ENCODE measurements around the gene UMAD1. TPM values are rescaled to one million over a fixed set of nuclear protein-coding genes. Genes with fewer than 3 reads are reported as not detected.

The UMAD1 gene
- total and polyA plus RNA-seq, 4 donors, result 7.7 to 19.2 (median 12.2) TPM

- H3K4me1 ChIP-seq (ENCODE audit: control insufficient read depth in 5 of 5, insufficient read depth in 5 of 5, low read length in 5 of 5), result peaks cover 0 to 9% (median 0%) of the 10 kb centered on the region in 5 donors
- no peak overlapping the region for H3K4me3 ChIP-seq
- no peak overlapping the region for H3K27ac ChIP-seq (ENCODE audit: low read depth in 1 of 2, low read length in 1 of 2)
- TF ChIP-seq, protein P1, sequence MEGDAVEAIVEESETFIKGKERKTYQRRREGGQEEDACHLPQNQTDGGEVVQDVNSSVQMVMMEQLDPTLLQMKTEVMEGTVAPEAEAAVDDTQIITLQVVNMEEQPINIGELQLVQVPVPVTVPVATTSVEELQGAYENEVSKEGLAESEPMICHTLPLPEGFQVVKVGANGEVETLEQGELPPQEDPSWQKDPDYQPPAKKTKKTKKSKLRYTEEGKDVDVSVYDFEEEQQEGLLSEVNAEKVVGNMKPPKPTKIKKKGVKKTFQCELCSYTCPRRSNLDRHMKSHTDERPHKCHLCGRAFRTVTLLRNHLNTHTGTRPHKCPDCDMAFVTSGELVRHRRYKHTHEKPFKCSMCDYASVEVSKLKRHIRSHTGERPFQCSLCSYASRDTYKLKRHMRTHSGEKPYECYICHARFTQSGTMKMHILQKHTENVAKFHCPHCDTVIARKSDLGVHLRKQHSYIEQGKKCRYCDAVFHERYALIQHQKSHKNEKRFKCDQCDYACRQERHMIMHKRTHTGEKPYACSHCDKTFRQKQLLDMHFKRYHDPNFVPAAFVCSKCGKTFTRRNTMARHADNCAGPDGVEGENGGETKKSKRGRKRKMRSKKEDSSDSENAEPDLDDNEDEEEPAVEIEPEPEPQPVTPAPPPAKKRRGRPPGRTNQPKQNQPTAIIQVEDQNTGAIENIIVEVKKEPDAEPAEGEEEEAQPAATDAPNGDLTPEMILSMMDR (IDR thresholded peaks at IDR 0.05; ENCODE audit: control extremely low read depth, extremely low read depth), result no peak
- H3K27me3 ChIP-seq (ENCODE audit: control insufficient read depth in 3 of 3, insufficient read depth in 3 of 3, low read length in 2 of 3), result no peaks in the 10 kb centered on the region
- 90 to 95% methylated on average over 1 of the region's 1 CpG for WGBS, 2 donors
- H3K36me3 ChIP-seq (ENCODE audit: control insufficient read depth in 4 of 4, insufficient read depth in 4 of 4, low read length in 4 of 4), result no peaks in the 10 kb centered on the region
- H3K9me3 ChIP-seq (ENCODE audit: control insufficient read depth in 4 of 4, insufficient read depth in 3 of 4, low read length in 3 of 4), result no peaks in the 10 kb centered on the region
- ATAC-seq (ENCODE audit: insufficient read depth, low FRiP score) (no peak), DNase-seq (no peak)
- H3K9ac ChIP-seq (ENCODE audit: insufficient read depth in 1 of 2, low read length in 2 of 2), result no peak overlapping the region
Observed at GRCh38 chr7:7665031-7665430, 24.5 kb downstream of the UMAD1 start.

- H3K36me3 ChIP-seq (ENCODE audit: control insufficient read depth in 4 of 4, insufficient read depth in 4 of 4, low read length in 4 of 4), result no peaks in the 10 kb centered on the region
- H3K9ac ChIP-seq (ENCODE audit: insufficient read depth in 1 of 2, low read length in 2 of 2), result no peak overlapping the region
- TF ChIP-seq, protein P1 (IDR thresholded peaks at IDR 0.05; ENCODE audit: control extremely low read depth, extremely low read depth), result no peak
- no peaks in the 10 kb centered on the region for H3K27me3 ChIP-seq (ENCODE audit: control insufficient read depth in 3 of 3, insufficient read depth in 3 of 3, low read length in 2 of 3)
- H3K9me3 ChIP-seq (ENCODE audit: control insufficient read depth in 4 of 4, insufficient read depth in 3 of 4, low read length in 3 of 4), result no peaks in the 10 kb centered on the region
- 93 to 94% methylated on average over 2 of the region's 2 CpGs for WGBS, 2 donors
- ATAC-seq (ENCODE audit: insufficient read depth, low FRiP score) (no peak), DNase-seq (no peak)
- H3K4me3 ChIP-seq, result no peak overlapping the region
- H3K27ac ChIP-seq (ENCODE audit: low read depth in 1 of 2, low read length in 1 of 2), result no peak overlapping the region
- H3K4me1 ChIP-seq (ENCODE audit: control insufficient read depth in 5 of 5, insufficient read depth in 5 of 5, low read length in 5 of 5), result peaks cover 0 to 5% (median 0%) of the 10 kb centered on the region in 5 donors
Observed at GRCh38 chr7:7667187-7667586, 26.6 kb downstream of the UMAD1 start.

DNA sequence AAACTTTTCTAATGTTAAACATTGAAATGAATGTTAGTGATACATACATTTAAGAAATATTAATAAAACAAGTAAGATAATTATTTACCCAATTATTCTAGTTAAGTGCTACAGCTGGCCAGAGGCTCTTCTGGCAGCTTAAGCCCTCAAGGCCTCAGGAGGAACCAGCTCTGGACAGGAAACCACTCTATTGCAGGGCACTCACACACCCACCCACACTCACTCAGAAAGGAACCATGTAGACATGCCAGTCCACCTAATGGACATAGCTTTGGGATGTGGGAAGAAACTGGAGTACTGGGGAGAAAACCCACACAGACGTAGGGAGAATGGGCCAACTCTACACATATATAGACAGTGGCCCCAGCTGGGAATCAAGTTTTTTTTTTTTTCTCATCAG is 28.2 kb downstream of the UMAD1 start:
- no peaks in the 10 kb centered on the region for H3K36me3 ChIP-seq (ENCODE audit: control insufficient read depth in 4 of 4, insufficient read depth in 4 of 4, low read length in 4 of 4)
- DNase-seq (no peak), ATAC-seq (ENCODE audit: insufficient read depth, low FRiP score) (no peak)
- H3K27ac ChIP-seq (ENCODE audit: low read depth in 1 of 2, low read length in 1 of 2), result no peak overlapping the region
- 44 to 86% methylated on average over 1 of the region's 1 CpG for WGBS, 2 donors
- H3K4me3 ChIP-seq, result no peak overlapping the region
- H3K9ac ChIP-seq (ENCODE audit: insufficient read depth in 1 of 2, low read length in 2 of 2), result no peak overlapping the region
- H3K27me3 ChIP-seq (ENCODE audit: control insufficient read depth in 3 of 3, insufficient read depth in 3 of 3, low read length in 2 of 3), result no peaks in the 10 kb centered on the region
- TF ChIP-seq, protein P1 (IDR thresholded peaks at IDR 0.05; ENCODE audit: control extremely low read depth, extremely low read depth), result no peak
- H3K4me1 ChIP-seq (ENCODE audit: control insufficient read depth in 5 of 5, insufficient read depth in 5 of 5, low read length in 5 of 5), result peaks cover 0 to 3% (median 0%) of the 10 kb centered on the region in 5 donors
- no peaks in the 10 kb centered on the region for H3K9me3 ChIP-seq (ENCODE audit: control insufficient read depth in 4 of 4, insufficient read depth in 3 of 4, low read length in 3 of 4)

DNA sequence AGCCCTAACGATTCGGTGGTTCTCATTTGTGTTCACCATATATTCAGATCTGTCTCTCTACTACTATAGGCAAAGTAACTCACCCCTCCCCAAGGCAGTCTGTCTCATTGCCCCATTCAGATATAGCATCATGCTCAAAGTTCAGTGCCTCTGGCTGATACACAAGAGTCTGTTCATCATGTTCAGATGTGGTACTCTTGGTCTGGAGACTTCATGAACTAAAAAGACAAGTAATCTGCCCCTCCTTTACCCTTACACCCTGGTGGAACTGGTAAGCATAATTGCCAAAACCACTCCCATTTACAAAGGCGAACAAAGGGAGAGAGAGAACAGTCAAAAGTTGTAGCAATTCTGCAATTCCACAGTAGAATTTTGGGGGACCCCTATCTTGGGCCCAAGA is 29.9 kb downstream of the UMAD1 start:
- Histone ChIP-seq H3K27me3 (ENCODE audit: control insufficient read depth in 3 of 3, insufficient read depth in 3 of 3, low read length in 2 of 3) (no peaks in the 10 kb centered on the region), H3K27ac (ENCODE audit: low read depth in 1 of 2, low read length in 1 of 2) (no peak overlapping the region), H3K9ac (ENCODE audit: insufficient read depth in 1 of 2, low read length in 2 of 2) (no peak overlapping the region), H3K9me3 (ENCODE audit: control insufficient read depth in 4 of 4, insufficient read depth in 3 of 4, low read length in 3 of 4) (no peaks in the 10 kb centered on the region), H3K4me3 (no peak overlapping the region), H3K36me3 (ENCODE audit: control insufficient read depth in 4 of 4, insufficient read depth in 4 of 4, low read length in 4 of 4) (peaks cover 0 to 3% (median 1%) of the 10 kb centered on the region in 4 donors), H3K4me1 (ENCODE audit: control insufficient read depth in 5 of 5, insufficient read depth in 5 of 5, low read length in 5 of 5) (peaks cover 0 to 3% (median 0%) of the 10 kb centered on the region in 5 donors)
- no peak for DNase-seq
- WGBS, 2 donors, result 96 to 97% methylated on average over 3 of the region's 3 CpGs
- TF ChIP-seq, protein P1 (IDR thresholded peaks at IDR 0.05; ENCODE audit: control extremely low read depth, extremely low read depth), result no peak
- ATAC-seq (ENCODE audit: insufficient read depth, low FRiP score), result no peak
